Esophagus (tissue), 2 donors: ENCODE measurements around the gene SERPINA5. TPM values are rescaled to one million over a fixed set of nuclear protein-coding genes. Genes with fewer than 3 reads are reported as not detected.
"Not testable (repeated sequence)": the region's sequence is repeated elsewhere in the genome, so short reads cannot be mapped to it uniquely, and the experiment has no call there.

Source experiments
- H3K27ac ChIP-seq, 2 donors: one replicate each; pipeline ENCODE4 v1.5.1; 2013; ENCODE audit warnings: low read depth in 2 of 2, mild to moderate bottlenecking in 2 of 2, inconsistent platforms in 1 of 2, low read length in 1 of 2, moderate library complexity in 1 of 2
- H3K27me3 ChIP-seq, 2 donors: one replicate each; pipeline ENCODE4 v1.6.1; 2013; ENCODE audit warnings: low read length in 2 of 2, control low read depth in 1 of 2, mild to moderate bottlenecking in 1 of 2; ENCODE audit not compliant: insufficient read depth in 2 of 2, control insufficient read depth in 1 of 2
- H3K36me3 ChIP-seq, 2 donors: one replicate each; pipeline ENCODE4 v1.6.1; 2013; ENCODE audit warnings: low read length in 1 of 2; ENCODE audit not compliant: control insufficient read depth in 2 of 2, insufficient read depth in 2 of 2
- H3K4me1 ChIP-seq, 2 donors: one replicate each; pipeline ENCODE4 v1.6.1; 2013; ENCODE audit warnings: low read length in 1 of 2; ENCODE audit not compliant: control insufficient read depth in 2 of 2, insufficient read depth in 2 of 2
- H3K4me3 ChIP-seq, 2 donors: one replicate each; pipeline ENCODE4 v1.5.1; 2013; ENCODE audit warnings: low read length in 2 of 2, mild to moderate bottlenecking in 2 of 2, low read depth in 1 of 2, moderate library complexity in 1 of 2
- H3K9me3 ChIP-seq, 2 donors: one replicate each; pipeline ENCODE4 v1.6.1; 2013; ENCODE audit warnings: mild to moderate bottlenecking in 2 of 2, low read depth in 1 of 2, low read length in 1 of 2, moderate library complexity in 1 of 2; ENCODE audit not compliant: control insufficient read depth in 2 of 2, insufficient read depth in 1 of 2
- WGBS, 2 donors: extraction: QIAGEN DNeasy Blood & Tissue Kit; methylation state at CpG; one replicate each; pipeline ENCODE4 v1.1.7; 2013; 5-methylcytosine and 5-hydroxymethylcytosine counted together
- polyA plus RNA-seq, 2 donors: library from polyadenylated mRNA; stranded (reverse); fragments of 200-250 nt; gene quantifications; one replicate each; pipeline ENCODE4 v1.2.3, GENCODE V29; 2013
- donor health status: healthy with polysubstance abuse.
- donor health status: Bipolar disorder and iron deficiency.

The SERPINA5 gene
- polyA plus RNA-seq, 2 donors, result 0.10 to 0.16 TPM

GRCh38 chr14:94625353-94625635 is 44.1 kb downstream of the SERPINA5 start:
- WGBS, 2 donors, result 68 to 70% methylated on average over 2 of the region's 2 CpGs
- Histone ChIP-seq H3K4me1 (no peaks in the 10 kb centered on the region), H3K27ac (no peak overlapping the region), H3K9me3 (no peaks in the 10 kb centered on the region), H3K4me3 (no peak overlapping the region), H3K36me3 (peaks cover 0 to 3% of the 10 kb centered on the region in 2 donors), H3K27me3 (peaks cover 0 to 3% of the 10 kb centered on the region in 2 donors)

GRCh38 chr14:94628578-94628977 is 47.4 kb downstream of the SERPINA5 start:
- H3K36me3 ChIP-seq, result peaks cover 0 to 3% of the 10 kb centered on the region in 2 donors
- no peaks in the 10 kb centered on the region for H3K9me3 ChIP-seq
- no peak overlapping the region for H3K4me3 ChIP-seq
- H3K27me3 ChIP-seq, result peaks cover 0 to 3% of the 10 kb centered on the region in 2 donors
- H3K4me1 ChIP-seq, result no peaks in the 10 kb centered on the region
- WGBS, 2 donors, result 81 to 84% methylated on average over 5 of the region's 5 CpGs
- H3K27ac ChIP-seq, result no peak overlapping the region

- H3K27me3 ChIP-seq, result peaks cover 0 to 3% of the 10 kb centered on the region in 2 donors
- no peaks in the 10 kb centered on the region for H3K9me3 ChIP-seq
- no peaks in the 10 kb centered on the region for H3K4me1 ChIP-seq
- 77 to 81% methylated on average over 4 of the region's 4 CpGs for WGBS, 2 donors
- H3K4me3 ChIP-seq, result no peak overlapping the region
- H3K36me3 ChIP-seq, result no peaks in the 10 kb centered on the region
- H3K27ac ChIP-seq, result no peak overlapping the region
These were observed 49.2 kb downstream of the SERPINA5 start for GRCh38 chr14:94630396-94630795.

GRCh38 chr14:94631050-94631449 is 49.8 kb downstream of the SERPINA5 start:
- H3K4me3 ChIP-seq, result no peak overlapping the region
- H3K27me3 ChIP-seq, result peaks cover 0 to 3% of the 10 kb centered on the region in 2 donors
- WGBS, 2 donors, result 96 to 100% methylated on average over 1 of the region's 1 CpG

GRCh38 chr14:94631536-94632304 is 50.5 kb downstream of the SERPINA5 start:
- 82 to 85% methylated on average over 7 of the region's 7 CpGs for WGBS, 2 donors
- Histone ChIP-seq H3K27me3 (peaks cover 0 to 3% of the 10 kb centered on the region in 2 donors), H3K9me3 (no peaks in the 10 kb centered on the region), H3K4me3 (no peak overlapping the region), H3K27ac (no peak overlapping the region), H3K36me3 (no peaks in the 10 kb centered on the region), H3K4me1 (no peaks in the 10 kb centered on the region)

More at GRCh38 chr14:94631050-94631449, 49.8 kb downstream of the SERPINA5 start:
- no peak overlapping the region for H3K27ac ChIP-seq
- no peaks in the 10 kb centered on the region for H3K9me3 ChIP-seq
- H3K36me3 ChIP-seq, result no peaks in the 10 kb centered on the region
- no peaks in the 10 kb centered on the region for H3K4me1 ChIP-seq

- Histone ChIP-seq H3K4me1 (no peaks in the 10 kb centered on the region), H3K27me3 (no peaks in the 10 kb centered on the region), H3K36me3 (no peaks in the 10 kb centered on the region), H3K27ac (no peak overlapping the region), H3K9me3 (no peaks in the 10 kb centered on the region), H3K4me3 (no peak overlapping the region)
- 81 to 89% methylated on average over 4 of the region's 4 CpGs for WGBS, 2 donors
These were observed 51.0 kb downstream of the SERPINA5 start for GRCh38 chr14:94632305-94632590.

- H3K9me3 ChIP-seq, result no peaks in the 10 kb centered on the region
- H3K4me1 ChIP-seq, result no peaks in the 10 kb centered on the region
- WGBS, 2 donors, result 60 to 67% methylated on average over 6 of the region's 6 CpGs
- H3K27me3 ChIP-seq, result no peaks in the 10 kb centered on the region
- H3K36me3 ChIP-seq, result no peaks in the 10 kb centered on the region
- H3K27ac ChIP-seq, result no peak overlapping the region
- H3K4me3 ChIP-seq, result no peak overlapping the region
These were observed 51.9 kb downstream of the SERPINA5 start for GRCh38 chr14:94633121-94633520.

GRCh38 chr14:94635154-94635553 is 53.9 kb downstream of the SERPINA5 start:
- Histone ChIP-seq H3K9me3 (no peaks in the 10 kb centered on the region), H3K36me3 (no peaks in the 10 kb centered on the region), H3K4me1 (no peaks in the 10 kb centered on the region), H3K4me3 (no peak overlapping the region), H3K27me3 (no peaks in the 10 kb centered on the region), H3K27ac (no peak overlapping the region)
- 35 to 55% methylated on average over 1 of the region's 1 CpG for WGBS, 2 donors

GRCh38 chr14:94636744-94637412 is 55.7 kb downstream of the SERPINA5 start:
- H3K27ac ChIP-seq, result no peak overlapping the region
- no peaks in the 10 kb centered on the region for H3K27me3 ChIP-seq
- WGBS, 2 donors, result 65 to 70% methylated on average over 2 of the region's 2 CpGs
- H3K4me3 ChIP-seq, result no peak overlapping the region
- H3K36me3 ChIP-seq, result no peaks in the 10 kb centered on the region
- no peaks in the 10 kb centered on the region for H3K4me1 ChIP-seq
- H3K9me3 ChIP-seq, result no peaks in the 10 kb centered on the region

- not testable (repeated sequence) for H3K4me3 ChIP-seq, H3K27me3 ChIP-seq, H3K4me1 ChIP-seq, H3K27ac ChIP-seq, H3K36me3 ChIP-seq, H3K9me3 ChIP-seq
- 89 to 90% methylated on average over 7 to 8 of the region's 8 CpGs for WGBS, 2 donors
These were observed 56.6 kb downstream of the SERPINA5 start for GRCh38 chr14:94637814-94638213.
